Activated T-helper 1 cell treated with anti-CD3 and anti-CD28 coated beads, Interleukin-2, amount 50 U/mL, for 16 hours (primary cell): Measurements from ENCODE around the gene IL1RAPL2.
"Not testable (repeated sequence)": the region's sequence is repeated elsewhere in the genome, so short reads cannot be mapped to it uniquely, and the experiment has no call there.

Source experiments
- DNase-seq, 2 donors: peaks; one replicate each; pipeline ENCODE4 v3.0.0-alpha.2; 2020; ENCODE audit warnings: low read depth in 1 of 2, low spot score in 1 of 2

Gene IL1RAPL2

GRCh38 chrX:105765691-105766090, 1199.7 kb downstream of the IL1RAPL2 start:
- no peak for DNase-seq

DNA sequence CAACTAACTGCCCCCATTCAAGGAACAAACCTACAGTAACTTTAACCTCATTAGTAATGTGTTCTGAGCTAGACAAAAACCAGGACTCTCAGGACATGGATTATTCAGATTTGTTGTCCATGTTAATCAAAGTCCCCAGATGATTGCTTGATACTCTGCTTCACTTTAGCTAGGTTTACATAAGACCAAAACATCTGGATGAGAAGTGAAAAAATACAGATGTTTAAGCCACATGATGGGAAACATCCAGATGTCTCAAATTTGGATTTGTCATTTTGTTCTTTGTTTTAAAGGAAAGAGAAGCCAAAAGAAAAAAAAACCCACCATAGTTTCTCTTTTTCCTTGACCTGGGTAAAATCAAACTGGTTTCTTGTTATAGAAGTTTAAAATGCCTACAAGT, 1207.8 kb downstream of the IL1RAPL2 start:
- no peak for DNase-seq

DNA sequence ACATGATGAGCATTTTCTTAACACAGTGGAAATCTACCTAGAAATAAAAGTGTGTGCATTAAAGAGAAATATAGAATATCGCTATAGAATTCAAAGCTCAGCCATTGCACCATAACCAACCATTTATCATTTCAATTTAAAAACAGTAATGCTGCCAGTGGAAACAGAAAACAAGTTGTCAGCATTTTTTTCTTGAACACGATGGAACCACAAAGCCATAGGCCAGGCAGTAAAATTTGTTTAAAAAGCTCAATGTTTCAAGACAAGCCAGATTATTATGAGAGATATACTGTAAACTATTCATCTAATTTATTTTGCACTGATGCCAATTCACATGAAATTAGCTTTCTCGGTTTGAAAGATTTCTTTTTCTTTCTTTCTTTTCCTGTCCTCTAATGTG, 1209.7 kb downstream of the IL1RAPL2 start:
- no peak for DNase-seq

DNA sequence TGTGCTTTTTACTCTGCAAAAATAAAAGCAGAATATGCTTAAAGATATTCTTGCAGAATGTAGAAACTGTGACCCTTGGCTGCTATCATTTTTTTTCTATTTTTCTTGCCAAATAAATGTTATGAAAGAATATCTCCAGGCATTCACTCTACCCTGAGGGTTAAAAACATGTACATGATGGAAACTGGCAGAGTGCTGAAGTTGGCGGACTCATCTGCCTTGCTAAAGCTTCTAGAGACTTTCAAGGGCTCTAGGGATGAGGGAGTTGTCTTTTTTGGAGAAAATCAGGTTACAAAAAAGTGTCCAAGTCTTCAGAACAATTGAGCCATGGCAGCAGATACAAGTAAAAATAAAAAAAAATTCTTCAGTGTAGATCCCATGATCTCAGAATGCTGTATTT, 1215.8 kb downstream of the IL1RAPL2 start:
- no peak for DNase-seq

GRCh38 chrX:105796877-105797276, 1230.9 kb downstream of the IL1RAPL2 start:
- DNase-seq: not testable (repeated sequence)

GRCh38 chrX:105803891-105804290, 1237.9 kb downstream of the IL1RAPL2 start:
- DNase-seq: no peak

DNA sequence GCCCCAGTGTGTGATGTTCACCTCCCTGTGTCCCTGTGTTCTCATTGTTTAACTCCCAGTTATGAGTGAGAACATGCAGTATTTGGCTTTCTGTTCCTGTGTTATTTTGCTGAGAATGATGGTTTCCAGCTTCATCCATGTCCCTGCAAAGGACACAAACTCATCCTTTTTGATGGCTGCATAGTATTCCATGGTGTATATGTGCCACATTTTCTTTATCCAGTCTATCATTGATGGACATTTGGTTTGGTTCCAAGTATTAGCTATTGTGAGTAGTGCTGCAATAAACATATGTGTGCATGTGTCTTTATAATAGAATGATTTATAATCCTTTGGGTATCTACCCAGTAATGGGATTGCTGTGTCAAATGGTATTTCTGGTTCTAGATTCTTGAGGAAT, 1239.7 kb downstream of the IL1RAPL2 start:
- not testable (repeated sequence) for DNase-seq

DNA sequence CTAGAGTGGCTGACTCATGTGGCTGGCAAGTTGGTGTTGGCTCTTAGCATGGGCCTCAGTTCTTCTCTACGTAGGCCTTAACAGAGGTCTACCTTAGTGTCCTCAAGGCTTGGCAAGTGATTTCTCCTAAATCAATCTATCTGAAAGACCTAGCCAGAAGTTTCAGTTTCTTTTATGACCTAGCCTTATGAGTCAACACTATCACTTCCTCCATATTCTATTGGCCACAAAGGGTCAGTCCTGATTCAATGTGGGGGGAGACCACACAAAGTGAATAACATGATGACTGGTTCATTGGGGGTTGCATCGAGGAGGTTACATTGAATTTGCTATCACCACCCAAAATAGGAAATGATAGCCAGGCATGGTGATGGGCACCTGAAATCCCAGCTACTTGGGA, 1250.5 kb downstream of the IL1RAPL2 start:
- DNase-seq: no peak
